GM12891 (cell line): ENCODE measurements around the gene FAM187B.

Experiments
- DNase-seq: peaks from one replicate; pipeline ENCODE4 v3.0.0; 2011; ENCODE audit warnings: low spot score; ENCODE audit not compliant: insufficient read length
- FAIRE-seq: peaks from 2 replicates; lab custom pipeline; 2011; peaks lifted over from hg19 to GRCh38; lab: Jason Lieb, UNC
- PAX5 ChIP-seq: IDR thresholded peaks from 2 replicates; pipeline ENCODE4 v1.6.1; 2011; ENCODE audit warnings: low read length, moderate library complexity, mild to moderate bottlenecking; ENCODE audit not compliant: insufficient read depth, severe bottlenecking
- POLR2A ChIP-seq: IDR thresholded peaks from 2 replicates; pipeline ENCODE4 v1.6.1; 2011; ENCODE audit warnings: low read depth, low read length, control low read depth
- POLR2AphosphoS5 ChIP-seq: IDR thresholded peaks from 2 replicates; pipeline ENCODE4 v1.6.1; 2011; ENCODE audit warnings: low read depth, low read length, control low read depth
- POU2F2 ChIP-seq: IDR thresholded peaks from 2 replicates; pipeline ENCODE4 v1.6.1; 2011; ENCODE audit warnings: low read depth, mild to moderate bottlenecking, control low read depth, low read length, moderate library complexity
- SPI1 ChIP-seq: IDR thresholded peaks from 2 replicates; pipeline ENCODE4 v1.6.1; 2011; ENCODE audit warnings: low read depth, low read length, control low read depth
- TAF1 ChIP-seq: IDR thresholded peaks from 2 replicates; pipeline ENCODE4 v1.6.1; 2011; ENCODE audit warnings: low read depth, low read length, control low read depth

The FAM187B gene

DNA sequence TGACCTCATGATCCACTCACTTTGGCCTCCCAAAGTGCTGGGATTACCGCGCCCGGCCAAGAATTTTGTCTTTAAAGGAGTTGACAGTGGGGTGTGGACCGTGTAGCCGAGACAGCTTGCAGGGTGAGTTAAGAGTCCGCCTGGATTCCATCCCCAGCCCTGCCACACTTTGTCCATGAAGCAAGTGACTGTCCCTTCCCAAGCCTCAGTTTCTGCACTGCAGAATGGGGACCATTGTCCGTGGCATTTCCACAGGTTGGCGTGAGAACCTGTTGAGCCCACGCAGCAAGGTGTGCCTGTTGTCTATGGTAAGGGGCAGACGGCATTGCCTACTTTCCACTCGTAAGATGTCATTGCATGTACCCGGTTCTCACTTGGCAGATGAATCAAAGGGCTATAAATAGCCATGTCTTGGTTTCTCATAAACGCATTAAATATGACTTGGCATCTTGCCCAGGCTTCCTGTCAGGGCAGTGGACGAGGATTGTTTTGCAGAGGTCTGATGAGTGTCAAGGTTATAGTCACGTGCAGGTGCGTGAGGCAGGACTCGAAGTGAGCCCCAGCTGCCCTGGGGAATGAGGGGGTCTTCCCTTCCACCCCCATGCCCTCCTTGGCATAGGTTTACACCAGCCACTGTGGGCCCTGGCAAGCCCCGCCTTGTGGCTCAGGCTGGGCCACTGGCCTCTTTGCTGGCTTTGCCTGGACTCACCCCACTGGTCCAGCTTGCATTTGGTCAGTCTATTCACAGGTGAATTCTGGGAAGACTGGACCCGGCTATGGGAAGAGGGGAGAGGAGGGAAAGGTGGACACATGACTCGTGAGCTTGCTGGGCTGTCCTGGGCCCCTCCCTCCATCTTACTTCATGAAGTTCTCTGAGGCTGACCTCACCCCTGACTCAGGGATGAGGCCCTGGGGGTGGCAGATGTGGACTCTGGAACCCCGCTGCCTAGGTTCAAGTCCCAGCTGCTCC lies 14.6 kb downstream of the FAM187B start:
- no peak for TF ChIP-seq POU2F2
- no peak for TF ChIP-seq TAF1
- FAIRE-seq = peak; percentile 97
- DNase-seq = no peak

DNA sequence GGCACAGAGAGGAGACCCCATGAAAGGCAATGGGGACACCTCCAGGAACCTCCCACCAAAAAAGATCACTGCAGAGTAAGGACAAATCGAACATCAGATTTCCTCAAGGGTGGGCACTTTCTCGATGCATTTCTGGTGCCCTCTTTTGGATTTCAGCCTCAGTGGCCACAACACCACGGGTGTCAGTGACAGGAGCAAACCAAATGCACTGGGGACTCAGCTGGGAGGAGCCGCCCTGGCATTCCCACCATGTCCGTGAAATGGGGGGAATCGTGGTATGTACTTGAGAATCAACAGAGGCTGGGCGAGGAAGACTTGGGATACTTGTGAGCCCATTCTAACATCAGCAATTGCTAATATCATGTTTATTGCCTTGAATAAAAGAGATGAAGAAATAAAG lies 16.3 kb downstream of the FAM187B start:
- TF ChIP-seq POLR2AphosphoS5 = no peak
- no peak for TF ChIP-seq SPI1
- TF ChIP-seq PAX5 = no peak
- FAIRE-seq = no peak
- no peak for DNase-seq

DNA sequence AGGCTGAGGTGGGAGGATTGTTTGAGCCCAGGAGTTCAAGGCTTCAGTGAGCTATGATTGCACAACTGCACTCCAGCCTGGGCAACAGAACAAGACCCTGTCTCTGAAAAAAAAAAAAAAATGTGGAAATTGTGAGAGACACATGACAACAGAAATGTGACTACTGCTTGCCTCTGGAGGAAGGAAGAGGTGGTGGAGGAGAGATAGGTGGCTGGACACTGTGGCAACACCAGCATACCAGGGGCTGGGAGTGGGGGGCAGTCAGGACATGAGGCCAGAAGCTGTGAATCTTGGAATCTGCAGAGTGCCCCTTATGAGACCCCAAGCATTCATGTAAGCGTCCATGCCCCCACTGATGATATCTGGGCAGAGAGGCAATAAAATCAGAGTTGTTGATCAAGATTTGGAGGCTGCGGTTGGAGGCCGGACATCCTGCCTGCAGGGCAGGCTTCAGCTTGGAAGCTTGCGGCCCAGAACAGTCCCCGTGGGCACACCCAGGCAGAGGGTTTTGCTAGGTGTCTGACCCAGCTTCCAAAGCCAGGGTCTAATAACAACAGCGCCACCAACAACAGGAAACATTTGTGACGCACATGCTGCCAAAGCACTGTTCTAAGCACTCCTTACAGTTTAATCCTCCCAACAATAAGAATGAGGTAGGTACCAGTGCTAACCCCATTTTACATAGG lies 16.9 kb downstream of the FAM187B start:
- FAIRE-seq = peak; percentile 62
- no peak for TF ChIP-seq POLR2A
- TF ChIP-seq PAX5 = no peak
- no peak for TF ChIP-seq POU2F2
- no peak for TF ChIP-seq TAF1
- TF ChIP-seq SPI1 = no peak
- no peak for TF ChIP-seq POLR2AphosphoS5
- no peak for DNase-seq

DNA sequence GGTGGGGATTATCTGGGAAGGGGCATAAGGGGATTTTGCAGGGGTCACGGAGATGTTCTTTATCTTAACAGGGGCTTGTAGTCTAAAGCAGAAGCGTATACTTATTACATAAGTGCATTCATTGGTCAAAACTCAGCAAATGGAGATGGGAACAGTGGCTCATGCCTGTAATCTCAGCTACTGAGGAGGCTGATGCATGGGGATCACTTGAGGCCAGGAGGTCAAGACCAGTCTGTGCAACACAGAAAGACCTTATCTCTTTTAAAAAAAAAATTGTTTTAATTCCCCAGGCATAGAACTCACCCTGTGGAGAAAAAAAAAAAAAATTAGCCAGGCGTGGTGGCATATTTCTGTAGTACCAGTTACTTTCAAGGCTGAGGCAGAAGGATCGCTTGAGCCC lies 18.9 kb downstream of the FAM187B start:
- FAIRE-seq (no peak), DNase-seq (no peak)
- TF ChIP-seq POU2F2 (no peak), PAX5 (no peak), POLR2AphosphoS5 (no peak), POLR2A (no peak), TAF1 (no peak), SPI1 (no peak)

DNA sequence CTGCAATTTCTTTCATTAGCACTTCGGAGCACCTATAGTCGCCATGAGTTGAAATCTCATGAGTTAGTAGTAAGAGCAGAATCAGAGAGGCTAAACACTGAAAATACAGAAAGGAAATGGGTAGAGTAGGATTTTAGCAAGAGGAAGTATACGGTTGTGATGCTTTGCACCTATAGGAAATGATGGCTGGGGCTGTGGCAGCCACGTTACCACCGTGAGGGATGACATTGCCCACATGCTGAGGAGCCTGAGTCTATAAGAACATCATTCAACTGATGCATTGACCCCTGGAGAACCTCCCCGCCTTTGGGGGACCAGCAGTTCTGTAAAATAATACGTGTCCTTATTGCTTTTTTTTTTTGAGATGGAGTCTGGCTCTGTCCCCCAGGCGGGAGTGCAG lies 20.4 kb downstream of the FAM187B start:
- no peak for TF ChIP-seq TAF1
- no peak for TF ChIP-seq POLR2AphosphoS5
- TF ChIP-seq POLR2A = no peak
- no peak for TF ChIP-seq SPI1
- no peak for TF ChIP-seq POU2F2
- TF ChIP-seq PAX5 = no peak
- peak; percentile 35 for FAIRE-seq

DNA sequence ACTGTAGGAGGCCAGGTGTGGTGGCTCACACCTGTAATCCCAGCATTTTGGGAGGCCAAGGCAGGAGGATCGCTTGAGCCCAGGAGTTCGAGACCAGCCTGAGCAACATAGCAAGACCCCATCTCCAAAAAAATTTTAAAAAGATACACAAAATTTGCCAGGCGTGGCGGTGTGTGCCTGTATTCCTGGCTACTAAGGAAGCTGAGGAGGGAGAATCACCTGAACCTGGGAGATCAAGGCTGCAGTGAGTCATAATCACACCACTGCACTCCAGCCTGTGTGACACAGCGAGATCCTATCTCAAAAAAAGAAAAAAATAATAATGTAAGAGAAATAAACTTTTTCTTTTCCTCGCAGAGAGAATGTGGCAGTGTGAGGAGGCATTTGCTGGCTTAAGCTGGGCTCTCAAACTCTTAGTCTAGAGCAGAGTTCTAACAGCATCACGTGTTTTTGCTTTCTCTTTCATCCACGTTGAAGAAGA lies 21.1 kb downstream of the FAM187B start:
- FAIRE-seq (no peak), DNase-seq (no peak)
- TF ChIP-seq POLR2A (no peak), PAX5 (no peak), TAF1 (no peak), POU2F2 (no peak), SPI1 (no peak), POLR2AphosphoS5 (no peak)

More for the DNA sequence above, 20.4 kb downstream of the FAM187B start:
- DNase-seq = no peak

DNA sequence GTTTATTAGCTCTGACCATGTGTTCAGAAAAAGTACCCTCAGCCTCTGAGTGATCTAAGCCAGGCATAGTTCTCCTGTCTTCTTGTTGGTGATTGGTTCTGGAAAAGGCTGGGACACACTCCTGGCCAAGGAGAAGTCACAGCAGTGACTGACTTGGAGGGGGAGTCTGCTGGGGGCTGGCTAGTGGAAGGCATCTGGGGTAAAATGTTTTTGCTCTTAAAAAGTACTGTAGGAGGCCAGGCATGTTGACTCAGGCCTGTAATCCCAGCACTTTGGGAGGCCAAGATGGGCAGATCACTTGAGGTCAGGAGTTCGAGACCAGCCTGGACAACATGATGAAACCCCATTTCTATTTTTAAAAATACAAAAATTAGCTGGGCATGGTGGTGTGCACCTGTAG lies 21.7 kb downstream of the FAM187B start:
- TF ChIP-seq SPI1 (no peak), POU2F2 (no peak), PAX5 (no peak), POLR2AphosphoS5 (no peak), TAF1 (no peak), POLR2A (no peak)
- DNase-seq (no peak), FAIRE-seq (no peak)

DNA sequence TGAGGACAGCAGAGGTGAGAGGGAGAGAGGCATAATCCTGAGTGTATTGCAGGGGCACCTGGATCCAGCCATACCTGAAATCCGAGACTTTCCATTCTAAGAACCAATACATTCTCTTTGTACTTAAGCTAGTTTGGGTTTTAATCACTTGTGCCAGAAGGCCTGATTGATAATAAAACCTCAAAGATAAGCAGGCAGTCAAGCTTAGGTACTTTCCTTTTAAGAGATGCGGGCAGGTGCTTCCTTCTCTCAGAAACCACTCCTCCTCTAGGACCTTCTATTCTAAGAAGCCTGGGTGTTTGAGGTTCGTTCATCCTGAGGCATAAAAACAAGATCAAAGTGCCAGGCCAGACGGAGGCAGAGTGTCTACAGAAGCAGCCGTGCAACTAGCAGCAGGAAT lies 22.2 kb downstream of the FAM187B start:
- FAIRE-seq (peak; percentile 77), DNase-seq (no peak)
- no peak for TF ChIP-seq TAF1
- no peak for TF ChIP-seq PAX5

DNA sequence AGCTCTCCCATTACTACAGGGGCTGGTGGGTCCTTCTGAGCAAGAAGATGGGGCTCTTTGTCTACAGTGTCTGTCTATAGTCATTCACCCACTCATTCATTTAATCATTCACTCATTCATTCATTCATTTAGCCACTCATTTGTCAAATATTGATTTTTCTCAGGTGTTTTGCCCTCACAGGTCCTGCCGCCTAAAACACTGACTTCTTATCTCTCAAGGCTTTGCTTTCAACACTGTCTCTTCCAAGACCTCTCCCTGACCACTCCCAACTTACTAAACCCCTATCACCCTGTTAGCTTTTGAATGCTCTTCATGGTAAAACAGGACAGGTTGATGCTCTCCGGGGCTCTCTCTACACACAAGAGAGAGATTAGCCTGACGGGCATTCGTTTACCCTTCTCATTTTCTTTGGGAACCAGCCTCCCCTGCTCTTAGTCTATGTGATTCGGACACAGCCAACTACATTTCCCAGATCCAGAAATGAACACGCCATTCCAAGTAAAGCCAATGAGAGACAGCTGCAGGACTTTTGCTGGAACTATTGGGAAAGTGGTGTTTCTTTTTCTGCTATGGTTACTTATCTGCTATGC lies 22.7 kb downstream of the FAM187B start:
- DNase-seq (no peak), FAIRE-seq (no peak)
- no peak for TF ChIP-seq POLR2A
- no peak for TF ChIP-seq TAF1
- TF ChIP-seq POU2F2 = no peak
- TF ChIP-seq POLR2AphosphoS5 = no peak
- no peak for TF ChIP-seq PAX5
- TF ChIP-seq SPI1 = no peak
